Measurements from ENCODE around the gene TTLL11. TPM values are rescaled to one million over a fixed set of nuclear protein-coding genes. Genes with fewer than 3 reads are reported as not detected.

TTLL11 gene
- total RNA-seq, 4 donors from 2014 or later = 7.9 to 14.4 (median 9.7) TPM

DNA sequence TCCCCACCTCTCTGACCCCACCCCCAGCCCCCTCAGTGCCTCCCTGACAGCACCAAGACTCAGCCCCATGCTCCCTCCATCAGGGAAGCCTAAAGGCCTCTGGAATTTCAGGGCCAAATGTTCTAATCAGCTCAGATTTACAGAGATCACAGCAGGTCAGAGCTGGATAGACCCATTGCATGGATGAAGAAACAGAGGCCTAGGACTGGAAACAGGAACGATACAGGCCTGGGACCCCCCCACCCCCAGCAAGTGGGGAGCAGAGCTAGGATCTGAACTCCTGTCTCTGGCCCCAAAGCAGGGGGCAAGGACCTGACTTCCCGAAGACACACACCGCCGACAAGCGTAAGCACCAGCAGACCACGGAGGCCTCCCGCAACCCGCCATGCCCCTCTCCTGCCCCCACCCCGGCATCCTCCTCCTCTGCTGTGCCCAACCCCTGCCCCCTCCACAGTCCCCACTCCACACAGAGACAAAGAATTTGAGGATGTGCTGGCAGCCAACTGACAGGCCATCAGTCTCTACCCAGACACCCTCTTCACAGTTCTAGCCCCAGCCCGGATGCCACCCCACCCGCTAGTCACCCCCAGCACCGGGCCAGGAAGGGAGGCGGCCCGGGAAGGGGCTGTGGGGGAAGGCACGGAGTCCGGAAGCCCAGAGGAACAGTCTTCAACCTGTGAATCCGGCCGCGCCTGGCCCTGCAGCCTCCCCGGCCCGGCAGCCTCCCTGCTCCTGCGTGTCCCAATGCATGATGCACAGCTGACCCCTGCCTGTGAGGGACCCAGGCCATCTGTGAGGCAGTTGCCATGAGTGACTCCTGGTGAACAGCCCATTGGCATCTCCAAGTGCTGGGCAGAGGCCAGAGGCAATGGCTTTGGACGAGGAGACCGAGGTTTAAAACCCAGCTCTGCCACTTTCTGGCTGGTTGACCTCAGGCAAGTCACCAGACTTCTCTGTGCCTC, 35.2 kb upstream of the TTLL11 start:
- DNase-seq = peak; percentile 20 to 22
- no peak for TF ChIP-seq POLR2A (IDR thresholded peaks at IDR 0.05)
- TF ChIP-seq, protein P1, sequence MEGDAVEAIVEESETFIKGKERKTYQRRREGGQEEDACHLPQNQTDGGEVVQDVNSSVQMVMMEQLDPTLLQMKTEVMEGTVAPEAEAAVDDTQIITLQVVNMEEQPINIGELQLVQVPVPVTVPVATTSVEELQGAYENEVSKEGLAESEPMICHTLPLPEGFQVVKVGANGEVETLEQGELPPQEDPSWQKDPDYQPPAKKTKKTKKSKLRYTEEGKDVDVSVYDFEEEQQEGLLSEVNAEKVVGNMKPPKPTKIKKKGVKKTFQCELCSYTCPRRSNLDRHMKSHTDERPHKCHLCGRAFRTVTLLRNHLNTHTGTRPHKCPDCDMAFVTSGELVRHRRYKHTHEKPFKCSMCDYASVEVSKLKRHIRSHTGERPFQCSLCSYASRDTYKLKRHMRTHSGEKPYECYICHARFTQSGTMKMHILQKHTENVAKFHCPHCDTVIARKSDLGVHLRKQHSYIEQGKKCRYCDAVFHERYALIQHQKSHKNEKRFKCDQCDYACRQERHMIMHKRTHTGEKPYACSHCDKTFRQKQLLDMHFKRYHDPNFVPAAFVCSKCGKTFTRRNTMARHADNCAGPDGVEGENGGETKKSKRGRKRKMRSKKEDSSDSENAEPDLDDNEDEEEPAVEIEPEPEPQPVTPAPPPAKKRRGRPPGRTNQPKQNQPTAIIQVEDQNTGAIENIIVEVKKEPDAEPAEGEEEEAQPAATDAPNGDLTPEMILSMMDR (IDR thresholded peaks at IDR 0.05) = no peak
- Histone ChIP-seq H3K36me3 (no peaks in the 10 kb centered on the region), H3K27ac (no peak overlapping the region), H3K4me1 (peaks cover 0 to 19% of the 10 kb centered on the region in 2 donors), H3K9me3 (no peaks in the 10 kb centered on the region), H3K4me3 (replicated peaks in 1 of 3) (no peak overlapping the region), H3K27me3 (no peaks in the 10 kb centered on the region)
- intact Hi-C loops (cut with DNase I) = loop anchor here (10.0 kb wide), 1 partner anchor 327 kb away; no protein-coding TSS in a partner anchor
- 64 to 76% methylated on average over 16 to 24 of the region's 24 CpGs for WGBS, 2 donors

- Histone ChIP-seq H3K27me3 (no peaks in the 10 kb centered on the region), H3K4me3 (replicated peaks in 1 of 3) (no peak overlapping the region), H3K36me3 (no peaks in the 10 kb centered on the region), H3K27ac (no peak overlapping the region), H3K4me1 (peaks cover 0 to 19% of the 10 kb centered on the region in 2 donors), H3K9me3 (no peaks in the 10 kb centered on the region)
- TF ChIP-seq, protein P1 (IDR thresholded peaks at IDR 0.05) = no peak
- TF ChIP-seq POLR2A (IDR thresholded peaks at IDR 0.05) = no peak
- 59 to 60% methylated on average over 6 to 9 of the region's 10 CpGs for WGBS, 2 donors
- intact Hi-C loops (cut with DNase I) = loop anchor here (10.0 kb wide), 1 partner anchor 327 kb away; no protein-coding TSS in a partner anchor
- no peak for DNase-seq
Measured at GRCh38 chr9:122127396-122127798, 34.3 kb upstream of the TTLL11 start.

DNA sequence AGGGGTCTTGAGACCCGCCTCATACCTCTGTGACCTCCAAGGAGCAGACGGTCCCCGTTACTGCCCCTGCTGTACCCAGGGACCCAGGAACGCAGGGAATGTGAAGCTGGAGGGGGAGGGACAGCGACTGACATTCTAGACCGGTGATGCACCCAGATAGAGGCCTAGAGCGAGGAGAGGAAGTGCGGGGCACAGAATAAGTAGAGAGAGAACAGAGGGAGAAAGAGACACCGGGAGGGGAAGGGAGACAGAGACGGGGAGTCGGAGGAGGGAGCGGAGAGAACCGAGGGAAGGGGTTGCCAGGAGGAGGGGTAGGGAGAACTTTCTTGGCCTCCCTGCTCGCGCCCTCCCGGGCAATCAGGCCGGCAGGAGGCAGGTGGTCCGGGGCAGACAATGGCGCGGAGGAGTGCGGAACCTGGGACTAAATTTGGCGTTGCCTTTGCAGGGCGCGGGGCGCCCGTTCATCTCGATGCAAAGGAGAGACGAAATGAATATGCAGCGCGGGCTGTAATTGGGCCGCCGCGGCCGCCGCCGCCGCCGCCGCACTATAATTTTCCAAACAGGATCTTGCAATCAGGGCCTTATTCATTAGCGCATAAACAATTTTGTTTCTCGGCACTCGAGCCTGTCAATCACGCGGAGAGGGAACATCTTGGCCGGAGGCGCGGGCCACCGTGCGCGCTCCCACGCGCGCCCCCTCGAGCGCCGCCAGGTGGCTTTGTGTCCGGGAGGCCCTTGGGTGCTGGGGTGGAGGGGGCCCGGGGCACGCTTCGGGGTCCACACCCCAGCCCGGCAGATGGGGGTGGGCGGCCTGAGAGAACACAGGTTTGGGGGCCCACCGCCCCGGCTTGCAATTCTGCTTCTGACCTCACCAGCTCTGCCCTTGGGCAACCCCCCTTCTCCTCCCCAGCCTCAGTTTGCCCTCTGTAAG, 33.5 kb upstream of the TTLL11 start:
- no peak overlapping the region for H3K27ac ChIP-seq

DNA sequence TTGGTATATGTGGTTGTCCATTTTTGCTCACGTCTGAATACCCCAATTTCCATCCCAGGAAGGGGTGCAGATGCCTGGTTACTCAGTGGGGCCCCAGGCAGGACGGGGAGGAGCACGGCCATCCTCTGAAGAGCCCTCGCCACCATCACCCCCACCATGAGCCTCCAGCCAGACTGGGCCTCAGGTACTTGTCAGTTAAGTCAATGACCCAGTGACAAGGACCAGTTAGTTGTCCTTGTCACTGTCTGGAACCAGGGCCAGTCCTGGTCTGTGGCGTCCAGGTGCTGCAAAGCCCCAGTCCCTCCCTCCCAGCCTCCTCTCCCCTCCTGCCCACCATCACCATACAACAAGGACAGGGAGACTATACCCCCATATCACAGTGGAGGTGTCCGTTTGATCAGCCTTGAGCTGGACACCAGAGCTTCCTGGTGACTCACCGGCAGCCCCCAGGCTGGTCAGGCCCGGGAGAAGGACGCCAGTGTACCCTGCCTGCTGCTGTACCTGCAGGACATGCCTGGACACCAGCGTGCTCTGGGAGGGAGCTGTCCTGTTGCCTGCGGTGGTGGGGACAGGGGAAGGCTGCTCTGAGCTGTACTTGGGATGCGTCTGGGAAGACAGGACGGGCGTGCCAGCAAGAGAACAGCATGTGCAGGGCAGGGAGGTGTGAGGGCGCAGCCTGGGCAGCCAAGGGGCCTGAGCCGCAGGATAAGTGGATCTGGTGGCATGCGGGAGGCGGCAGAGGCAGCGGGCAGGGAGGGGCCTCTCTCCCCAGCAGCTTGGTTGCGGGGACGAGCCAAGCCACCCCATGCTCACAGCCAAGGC, 32.6 kb upstream of the TTLL11 start:
- TF ChIP-seq, protein P1 (IDR thresholded peaks at IDR 0.05) = no peak
- TF ChIP-seq POLR2A (IDR thresholded peaks at IDR 0.05) = no peak
- whole genome bisulfite sequencing, 2 donors = 39 to 42% methylated on average over 7 to 21 of the region's 21 CpGs
- Histone ChIP-seq H3K9me3 (no peaks in the 10 kb centered on the region), H3K27ac (no peak overlapping the region), H3K4me1 (peaks cover 0 to 19% of the 10 kb centered on the region in 2 donors), H3K4me3 (replicated peaks in 1 of 3) (no peak overlapping the region), H3K36me3 (no peaks in the 10 kb centered on the region), H3K27me3 (no peaks in the 10 kb centered on the region)
- intact Hi-C loops (cut with DNase I) = loop anchor here (2.0 to 10.0 kb wide), 2 partner anchors 225 to 329 kb away; no protein-coding TSS in a partner anchor
- DNase-seq = no peak

More for the DNA sequence above, 33.5 kb upstream of the TTLL11 start:
- intact Hi-C loops (cut with DNase I) = loop anchor here (10.0 kb wide), 1 partner anchor 328 kb away; no protein-coding TSS in a partner anchor
- Histone ChIP-seq H3K27me3 (no peaks in the 10 kb centered on the region), H3K36me3 (no peaks in the 10 kb centered on the region), H3K4me3 (replicated peaks in 1 of 3) (no peak overlapping the region), H3K4me1 (peaks cover 0 to 19% of the 10 kb centered on the region in 2 donors), H3K9me3 (no peaks in the 10 kb centered on the region)
- DNase-seq = no peak
- WGBS, 2 donors = 16 to 24% methylated on average over 41 to 50 of the region's 64 CpGs
- TF ChIP-seq, protein P1 (IDR thresholded peaks at IDR 0.05) = no peak
- TF ChIP-seq POLR2A (IDR thresholded peaks at IDR 0.05) = no peak
